GM10266 (cell line): ENCODE results near the gene BICC1.

ENCODE experiments used
- DNase-seq: peaks from one replicate; pipeline ENCODE4 v3.0.0; 2012; ENCODE audit errors: extremely low spot score
- TF ChIP-seq, protein P1 (sequence below): IDR thresholded peaks from 2 replicates; pipeline ENCODE4 v1.5.1; 2012; ENCODE audit warnings: mild to moderate bottlenecking, low read depth; ENCODE audit not compliant: control insufficient read depth, insufficient read depth; ENCODE audit errors: missing control alignments

The BICC1 gene

DNA sequence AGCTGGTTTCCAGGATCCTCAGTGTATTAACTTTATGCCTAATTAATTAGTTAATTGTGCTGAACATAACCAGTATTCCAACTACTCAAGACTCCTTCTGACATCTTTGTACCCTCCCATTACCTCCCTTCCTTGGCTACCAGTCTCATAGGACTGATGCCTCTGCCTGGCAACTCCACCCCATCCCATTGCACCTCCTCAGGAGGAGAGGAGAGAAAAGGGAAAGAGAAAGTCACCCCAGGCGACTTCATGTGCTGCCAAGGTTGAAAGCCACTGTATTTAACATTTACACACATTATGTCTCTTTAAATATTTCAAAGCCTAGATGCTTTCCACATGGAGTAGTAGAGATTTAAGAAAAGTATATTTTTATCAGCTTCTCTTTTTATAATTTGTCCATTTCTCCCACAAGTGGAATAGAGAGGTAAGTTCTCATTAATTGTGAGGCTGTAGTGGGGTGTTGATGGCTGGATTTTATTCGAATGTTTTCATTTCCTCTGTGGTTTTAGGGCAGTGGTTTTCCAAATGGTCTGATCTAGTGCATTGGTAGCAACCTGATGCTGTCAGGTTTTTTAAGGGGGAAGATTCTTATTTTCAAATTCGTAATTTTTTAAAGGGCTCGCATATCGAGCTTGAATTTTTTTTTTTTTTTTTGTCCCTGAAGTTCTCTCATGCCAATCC, 148.0 kb downstream of the BICC1 start:
- TF ChIP-seq, protein P1, sequence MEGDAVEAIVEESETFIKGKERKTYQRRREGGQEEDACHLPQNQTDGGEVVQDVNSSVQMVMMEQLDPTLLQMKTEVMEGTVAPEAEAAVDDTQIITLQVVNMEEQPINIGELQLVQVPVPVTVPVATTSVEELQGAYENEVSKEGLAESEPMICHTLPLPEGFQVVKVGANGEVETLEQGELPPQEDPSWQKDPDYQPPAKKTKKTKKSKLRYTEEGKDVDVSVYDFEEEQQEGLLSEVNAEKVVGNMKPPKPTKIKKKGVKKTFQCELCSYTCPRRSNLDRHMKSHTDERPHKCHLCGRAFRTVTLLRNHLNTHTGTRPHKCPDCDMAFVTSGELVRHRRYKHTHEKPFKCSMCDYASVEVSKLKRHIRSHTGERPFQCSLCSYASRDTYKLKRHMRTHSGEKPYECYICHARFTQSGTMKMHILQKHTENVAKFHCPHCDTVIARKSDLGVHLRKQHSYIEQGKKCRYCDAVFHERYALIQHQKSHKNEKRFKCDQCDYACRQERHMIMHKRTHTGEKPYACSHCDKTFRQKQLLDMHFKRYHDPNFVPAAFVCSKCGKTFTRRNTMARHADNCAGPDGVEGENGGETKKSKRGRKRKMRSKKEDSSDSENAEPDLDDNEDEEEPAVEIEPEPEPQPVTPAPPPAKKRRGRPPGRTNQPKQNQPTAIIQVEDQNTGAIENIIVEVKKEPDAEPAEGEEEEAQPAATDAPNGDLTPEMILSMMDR: no peak
- DNase-seq: no peak

DNA sequence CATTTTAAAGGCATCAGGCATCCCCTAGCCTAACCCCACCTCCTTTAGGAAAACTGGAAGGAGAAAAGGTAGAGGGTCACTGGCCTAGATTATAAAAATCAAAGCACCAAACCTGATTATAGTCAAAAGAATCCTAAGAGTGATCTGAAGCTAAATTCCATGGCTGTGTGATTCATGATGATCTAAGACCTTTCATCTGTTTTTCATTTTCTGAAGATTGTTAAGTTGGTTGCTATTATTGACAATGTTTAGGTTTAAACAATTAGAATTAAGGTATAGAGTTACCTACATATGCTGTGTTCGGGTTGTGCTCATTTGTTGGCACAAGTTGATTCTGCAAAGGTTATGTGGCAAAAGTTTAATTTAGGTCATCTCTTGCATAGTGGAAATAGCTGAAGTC, 148.7 kb downstream of the BICC1 start:
- TF ChIP-seq, protein P1: no peak
- DNase-seq: no peak

DNA sequence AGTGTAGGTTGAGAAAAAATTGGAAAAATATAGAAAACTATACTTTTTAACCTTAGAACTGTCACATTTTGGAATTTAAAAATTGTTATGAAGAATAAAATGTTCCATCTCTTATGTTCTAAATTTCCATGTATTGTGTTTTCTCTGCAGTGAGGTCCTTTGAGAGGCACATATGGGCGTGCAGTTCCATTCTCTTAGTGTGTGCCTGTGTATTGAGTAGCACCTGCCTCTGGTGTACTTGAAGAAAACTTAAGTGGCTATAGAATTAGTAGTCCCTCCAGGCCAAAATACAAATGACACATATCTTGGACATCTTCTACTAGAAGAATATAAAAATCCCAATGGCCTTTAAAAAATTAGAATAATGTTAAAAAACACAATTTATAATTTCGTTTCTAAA, 149.2 kb downstream of the BICC1 start:
- no peak for DNase-seq
- TF ChIP-seq, protein P1: no peak

DNA sequence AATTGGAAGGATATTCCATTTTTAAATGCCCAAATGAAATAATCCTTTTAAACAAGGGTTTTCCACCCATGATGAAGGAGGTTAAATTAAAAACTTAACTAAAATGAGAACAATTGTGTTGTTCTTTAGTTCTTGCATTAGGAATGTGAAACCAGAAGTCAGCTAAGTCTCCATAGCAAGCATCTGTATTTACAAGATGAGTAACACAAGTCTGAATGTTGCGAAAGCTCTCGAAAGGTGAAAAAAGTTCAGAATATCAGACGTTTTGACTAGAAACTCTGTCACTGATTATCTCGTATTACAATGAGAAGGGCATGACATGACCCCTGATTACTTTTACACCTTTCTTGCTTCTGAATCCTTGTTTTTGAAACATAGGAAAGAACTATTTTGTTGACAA, 149.6 kb downstream of the BICC1 start:
- no peak for DNase-seq
- TF ChIP-seq, protein P1: no peak

DNA sequence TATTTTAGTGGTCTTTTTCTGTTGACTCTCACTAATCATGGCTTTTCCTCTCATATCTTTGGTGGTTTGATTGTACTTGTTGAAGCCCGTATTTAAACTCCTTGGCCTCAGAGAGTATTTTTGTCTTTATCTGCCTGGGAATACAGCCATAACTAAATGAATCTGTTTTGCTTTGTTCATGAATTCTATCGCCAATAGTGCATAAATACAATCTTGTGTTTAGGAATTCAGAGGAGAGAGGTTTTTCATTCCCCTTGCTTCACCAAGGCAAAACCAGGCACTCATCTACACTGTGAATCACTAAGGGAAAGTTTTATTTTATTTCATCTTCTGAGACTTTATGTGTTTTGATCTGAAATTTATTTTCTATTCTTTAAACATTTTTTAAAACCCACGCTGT, 152.7 kb downstream of the BICC1 start:
- no peak for DNase-seq
- TF ChIP-seq, protein P1: no peak

DNA sequence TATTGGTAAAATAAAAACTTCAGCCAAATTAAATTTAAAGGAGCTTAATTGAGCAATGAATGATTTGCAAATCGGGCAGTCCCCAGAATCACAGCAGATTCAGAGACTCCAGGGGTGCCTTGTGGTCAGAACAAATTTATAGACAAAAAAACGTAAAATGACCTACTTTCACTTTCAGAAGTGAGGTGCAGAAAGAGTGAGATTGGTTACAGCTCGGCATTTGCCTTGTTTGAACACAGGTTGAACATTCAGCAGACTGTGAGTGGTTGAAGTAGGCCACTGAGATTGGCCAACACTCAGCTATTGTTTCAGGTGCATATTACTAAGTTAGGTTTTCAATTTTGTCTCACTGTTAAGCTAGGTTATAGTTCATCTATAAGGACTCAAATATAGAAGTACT, 153.4 kb downstream of the BICC1 start:
- DNase-seq: no peak
- TF ChIP-seq, protein P1: no peak

DNA sequence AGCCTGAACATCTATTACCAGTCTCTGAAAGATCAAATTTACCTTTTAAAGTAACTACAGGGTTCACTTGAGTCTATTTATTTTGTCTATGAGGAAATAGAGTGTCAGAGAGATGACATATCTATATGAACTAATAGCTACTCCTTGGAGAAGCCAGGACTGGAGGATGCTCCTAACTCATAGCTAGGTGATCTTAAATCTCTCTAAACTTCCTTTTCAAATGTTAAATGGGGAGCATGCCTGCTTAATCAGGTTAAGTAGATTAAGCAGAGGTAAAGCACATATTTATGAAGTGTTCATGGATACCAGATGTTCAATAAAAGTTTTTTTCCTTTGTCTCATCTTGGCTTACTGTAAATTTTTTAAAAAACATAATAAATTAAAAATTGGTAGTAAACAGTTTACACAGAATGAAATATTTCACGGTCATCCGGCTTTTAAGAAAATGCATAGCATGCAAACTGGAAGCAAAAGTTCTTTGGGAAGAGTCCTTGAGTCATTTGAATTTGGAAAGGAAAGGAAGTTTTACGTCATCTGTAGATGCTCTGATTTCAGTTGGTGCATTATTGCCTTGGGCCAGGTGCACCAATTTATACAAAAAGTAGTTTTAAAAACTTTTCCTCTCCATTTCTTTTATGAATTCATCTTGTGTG, 155.1 kb downstream of the BICC1 start:
- no peak for DNase-seq
- TF ChIP-seq, protein P1: no peak
